Stimulated activated CD8-positive, alpha-beta memory T cell treated with anti-CD3 and anti-CD28 coated beads, Interleukin-7, amount 100 ng/mL, for 4 hours (primary cell): ENCODE measurements around the gene TACR1.
A peak's percentile ranks its signal among the peaks of the same experiment; 100 is the strongest.
"Not testable (repeated sequence)": the region's sequence is repeated elsewhere in the genome, so short reads cannot be mapped to it uniquely, and the experiment has no call there.

Experiments
- DNase-seq, 2 donors: peaks; one replicate each; pipeline ENCODE4 v3.0.0-alpha.2; 2020; ENCODE audit warnings: low read depth in 2 of 2

The TACR1 gene

GRCh38 chr2:75199428-75200011 is at the start of gene TACR1:
TACR1 (minus strand) TSS chr2:75199520; CDS start chr2:75198934, 586 bp downstream.
- DNase-seq, result peak in 1 of 2 donors; percentile 6

GRCh38 chr2:75248581-75248980 is 49.3 kb upstream of the TACR1 start:
- not testable (repeated sequence) for DNase-seq

DNA sequence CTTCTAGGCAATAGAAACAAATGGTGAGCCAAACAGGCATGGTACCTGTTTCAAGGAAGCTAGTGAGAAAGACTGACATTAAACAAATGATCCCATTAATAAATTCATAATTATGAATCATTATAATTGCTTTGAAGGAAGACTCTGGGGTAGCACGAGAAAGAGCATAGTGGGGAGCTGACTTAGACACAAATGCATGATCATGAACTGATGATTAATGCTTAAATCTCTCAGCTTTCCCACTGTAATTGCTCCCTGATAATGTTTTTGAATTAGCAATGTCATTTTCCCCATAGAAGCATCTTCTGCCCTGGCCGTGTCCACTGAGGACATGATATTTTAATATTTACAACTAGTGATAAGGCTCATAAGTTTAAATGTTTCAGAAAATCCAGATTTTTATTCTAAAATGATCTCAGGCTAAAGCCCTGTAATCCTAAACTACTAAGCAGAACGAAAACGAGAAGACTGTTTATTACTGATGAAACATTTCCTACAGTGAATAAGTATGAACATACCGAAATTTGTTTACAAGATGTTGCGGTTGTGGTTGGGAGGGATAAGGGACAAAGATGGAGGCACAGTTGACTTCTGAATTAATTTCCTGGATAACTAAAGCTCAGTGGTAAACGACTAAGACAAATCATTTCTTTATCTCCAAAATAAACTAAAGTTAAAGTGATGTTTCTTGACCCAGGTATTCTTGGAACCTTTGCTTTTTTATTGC is 47.3 kb upstream of the TACR1 start:
- no peak for DNase-seq

DNA sequence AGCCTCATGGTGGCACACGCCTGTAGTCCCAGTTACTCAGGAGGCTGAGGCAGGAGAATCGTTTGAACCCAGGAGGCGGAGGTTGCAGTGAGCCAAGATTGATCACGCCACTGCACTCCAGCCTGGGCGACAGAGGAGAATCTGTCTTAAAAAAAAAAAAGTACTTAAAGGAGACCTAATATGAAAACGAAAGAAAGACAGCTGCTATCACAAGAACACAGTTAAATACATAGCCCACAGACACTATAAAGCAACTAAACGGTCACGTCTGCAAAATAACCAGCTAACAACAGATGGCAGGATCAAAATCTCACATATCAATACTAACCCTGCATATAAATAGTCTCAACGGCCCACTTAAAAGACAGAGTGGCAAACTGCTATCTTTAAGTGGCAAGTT is 43.9 kb upstream of the TACR1 start:
- DNase-seq, result no peak

GRCh38 chr2:75241696-75242095 is 42.4 kb upstream of the TACR1 start:
- DNase-seq, result no peak

- no peak for DNase-seq
These were observed 39.5 kb upstream of the TACR1 start for GRCh38 chr2:75238670-75239330.

GRCh38 chr2:75237296-75237695 is 38.0 kb upstream of the TACR1 start:
- DNase-seq, result no peak

- no peak for DNase-seq
These were observed 34.6 kb upstream of the TACR1 start for GRCh38 chr2:75233965-75234364.

DNA sequence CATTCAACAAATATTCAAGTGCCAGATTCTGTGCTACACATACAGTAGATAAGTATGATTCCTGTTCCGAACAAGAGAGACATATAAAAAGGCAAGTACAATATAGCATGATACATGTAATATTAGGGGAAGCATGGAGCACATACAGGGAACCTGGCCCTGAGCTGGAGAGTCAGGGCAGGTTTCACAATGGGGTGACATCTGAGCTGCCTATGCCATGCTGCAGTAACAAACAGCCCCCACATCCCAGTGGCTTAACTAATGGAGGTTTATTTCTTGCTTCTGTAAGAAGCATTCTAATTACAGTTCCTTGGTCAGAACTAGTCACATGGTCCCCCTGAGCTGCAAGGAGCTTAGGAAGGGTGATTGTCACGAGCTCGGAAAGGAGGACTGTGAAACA is 27.3 kb upstream of the TACR1 start:
- no peak for DNase-seq

DNA sequence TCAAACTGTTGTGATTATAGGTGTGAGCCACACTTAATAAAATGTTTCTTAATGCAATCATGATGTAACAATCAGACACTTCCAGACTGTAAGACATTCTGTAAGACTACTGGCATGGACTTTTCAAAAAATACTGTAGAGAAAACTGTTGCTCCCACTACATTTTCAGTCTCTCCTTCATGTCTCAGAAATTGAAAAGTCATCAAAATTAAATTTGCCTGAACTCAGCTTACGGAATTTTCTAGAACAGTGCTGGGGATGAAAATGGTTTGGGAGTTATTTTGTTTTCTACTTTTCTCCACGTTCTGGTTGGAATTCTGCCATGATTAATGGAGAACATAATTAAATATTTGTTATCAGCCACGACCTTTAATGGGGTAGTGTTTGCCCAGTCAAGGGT is 26.8 kb upstream of the TACR1 start:
- DNase-seq, result no peak

DNA sequence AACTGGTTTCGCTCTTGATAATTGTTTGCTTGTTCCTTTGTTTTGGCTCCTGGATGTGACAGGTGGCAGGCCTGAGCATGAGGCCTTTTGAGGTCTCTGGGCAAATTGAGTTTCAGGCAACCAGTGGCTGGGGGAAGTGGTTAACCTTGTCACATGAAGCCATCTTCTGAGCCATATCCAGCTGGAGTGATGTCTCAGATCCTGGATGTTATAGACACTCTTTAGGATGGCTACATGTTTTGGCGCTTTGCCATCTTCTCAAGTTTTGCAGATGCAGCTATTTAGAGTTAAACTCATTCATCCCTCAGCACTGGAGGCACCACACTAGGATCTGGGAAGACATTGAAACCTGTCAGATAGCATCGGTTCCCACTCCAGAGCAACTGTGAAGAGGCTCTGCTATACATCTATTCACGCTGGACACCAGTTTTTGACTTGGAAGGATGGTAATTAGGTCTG is 25.3 kb upstream of the TACR1 start:
- DNase-seq, result no peak

DNA sequence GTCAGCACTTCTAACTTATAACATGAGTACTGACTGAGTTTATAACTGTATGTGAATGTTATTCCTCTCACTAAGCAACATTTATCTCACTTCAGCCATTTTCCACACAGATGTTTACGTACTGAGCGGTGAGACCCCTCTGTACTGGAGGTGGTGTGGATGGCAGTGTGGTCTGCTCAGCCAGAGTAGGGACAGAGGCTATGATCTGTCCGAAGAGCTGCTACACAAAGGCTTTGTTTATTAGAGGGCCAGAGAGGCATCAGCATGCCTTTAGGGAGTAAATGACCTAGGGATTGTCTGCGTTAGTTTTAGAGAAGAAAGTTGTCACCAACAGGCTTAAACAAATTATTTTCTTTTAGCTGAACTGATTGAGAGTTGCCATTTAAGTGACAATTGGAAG is 23.2 kb upstream of the TACR1 start:
- no peak for DNase-seq

GRCh38 chr2:75221862-75222261 is 22.5 kb upstream of the TACR1 start:
- DNase-seq, result no peak

DNA sequence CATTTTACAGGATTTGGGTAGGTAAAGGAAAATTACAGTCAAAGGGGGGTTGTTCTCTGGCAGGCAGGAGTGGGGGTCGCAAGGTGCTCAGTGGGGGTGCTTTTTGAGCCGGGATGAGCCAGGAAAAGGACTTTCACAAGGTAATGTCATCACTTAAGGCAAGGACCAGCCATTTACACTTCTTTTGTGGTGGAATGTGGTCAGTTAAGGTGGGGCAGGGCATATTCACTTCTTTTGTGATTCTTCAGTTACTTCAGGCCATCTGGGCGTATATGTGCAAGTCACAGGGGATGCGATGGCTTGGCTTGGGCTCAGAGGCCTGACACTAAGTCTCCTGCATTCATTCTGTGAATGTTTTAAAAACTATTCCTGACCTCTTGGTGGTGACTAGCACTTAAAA is 19.9 kb upstream of the TACR1 start:
- not testable (repeated sequence) for DNase-seq

DNA sequence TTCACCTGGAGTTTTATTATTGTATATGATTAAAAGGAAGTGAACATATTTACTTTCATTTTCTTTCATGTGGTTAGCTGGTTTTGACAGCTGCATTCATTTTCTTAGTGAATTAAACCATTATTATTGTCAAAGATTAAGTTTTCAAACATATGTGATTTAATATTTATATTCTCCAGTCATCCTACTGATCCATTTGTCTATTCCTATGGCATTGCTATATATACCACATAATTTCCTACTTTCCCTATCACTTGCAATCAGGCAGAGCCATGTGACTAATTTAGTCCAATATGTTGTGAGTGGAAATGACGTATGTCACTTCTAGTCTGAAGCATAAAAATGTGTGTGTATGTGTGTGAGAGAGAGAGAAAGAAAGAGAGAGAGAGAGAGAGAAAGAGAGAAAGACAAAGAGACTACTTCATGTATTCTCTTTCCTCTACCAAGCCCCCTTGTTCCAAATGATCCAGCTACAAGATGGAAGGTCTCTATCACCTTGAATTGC is 12.0 kb upstream of the TACR1 start:
- no peak for DNase-seq

DNA sequence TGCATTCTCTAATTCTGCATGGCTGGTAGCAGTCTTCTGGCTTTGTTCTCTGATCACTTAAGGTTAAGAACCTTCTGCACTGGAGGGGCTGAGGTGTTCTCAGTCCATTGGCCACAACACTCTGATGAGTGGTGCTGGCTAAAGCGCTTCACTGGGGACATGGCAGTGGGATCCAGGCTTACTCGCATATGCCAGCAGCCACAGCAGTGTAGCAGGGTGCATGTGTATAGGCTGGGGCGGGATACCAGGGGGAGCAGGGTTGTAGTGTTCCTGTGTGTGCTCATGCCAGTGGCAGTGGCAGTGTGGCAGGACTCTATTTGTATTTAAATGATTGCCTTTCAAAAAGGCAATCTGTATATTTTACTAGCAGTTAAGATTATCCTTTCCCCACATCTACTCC is 11.1 kb upstream of the TACR1 start:
- DNase-seq, result no peak

- no peak for DNase-seq
These were observed 9.4 kb upstream of the TACR1 start for GRCh38 chr2:75208738-75209137.

DNA sequence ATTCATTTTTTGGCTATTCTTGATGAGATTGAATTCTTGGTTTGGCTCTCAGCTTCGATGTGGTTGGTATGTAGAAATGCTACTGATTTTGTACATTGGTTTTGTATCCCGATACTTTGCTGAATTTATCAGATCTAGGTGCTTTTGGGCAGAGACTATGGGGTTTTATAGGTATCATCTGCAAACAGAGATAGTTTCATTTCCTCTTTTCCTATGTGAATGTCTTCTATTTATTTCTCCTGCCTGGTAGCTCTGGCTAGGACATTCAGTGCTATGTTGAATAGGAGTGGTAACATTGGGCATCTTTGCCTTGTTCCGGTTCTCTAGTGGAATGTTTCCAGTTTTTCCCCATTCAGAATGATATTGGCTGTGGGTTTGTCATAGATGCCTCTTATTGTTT is 5.5 kb upstream of the TACR1 start:
- DNase-seq, result no peak

DNA sequence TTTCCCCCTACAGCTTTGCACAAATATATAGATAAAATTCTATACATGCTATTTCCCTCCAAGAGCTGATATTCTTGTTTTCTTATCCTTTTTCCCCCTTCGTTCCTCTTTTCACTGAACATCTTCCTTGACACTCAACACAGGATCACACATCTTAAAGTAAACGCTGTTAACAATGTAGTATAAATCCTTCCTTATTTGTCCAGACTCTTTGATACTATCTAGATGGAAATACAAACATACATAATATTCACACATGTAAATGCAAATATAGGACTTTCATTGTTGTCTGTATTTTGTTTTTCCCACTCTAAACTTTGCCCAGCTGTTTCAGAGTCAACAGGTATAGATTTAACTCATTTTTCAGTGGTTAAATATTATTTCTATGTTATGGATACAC is 3.0 kb upstream of the TACR1 start:
- DNase-seq, result no peak

- no peak for DNase-seq
These were observed 1.1 kb upstream of the TACR1 start for GRCh38 chr2:75200140-75201096.

- DNase-seq, result no peak
These were observed 4.1 kb downstream of the TACR1 start for GRCh38 chr2:75195076-75195691.
